T-helper 1 cell treated with Interleukin-12 subunit alpha and Interleukin-12 subunit beta and Interleukin-4 antibody, amounts not matched to agents 30 ng/mL and 1 ng/mL, for 36 hours (primary cell): Measurements from ENCODE around the gene CDK11B. TPM values are rescaled to one million over a fixed set of nuclear protein-coding genes. Genes with fewer than 3 reads are reported as not detected.
"Not testable (repeated sequence)": the region's sequence is repeated elsewhere in the genome, so short reads cannot be mapped to it uniquely, and the experiment has no call there.

Source experiments
- intact Hi-C: fragments of 100-400 bp; cut with micrococcal nuclease; formaldehyde crosslinking; loops from one replicate; pipeline ENCODE4 v1.15.1; 2024
- total RNA-seq: library from RNA; stranded (reverse); gene quantifications from 2 replicates; pipeline ENCODE4 v1.2.3, GENCODE V29; 2022

Gene CDK11B
- total RNA-seq, 1 donor from 2014 or later, result 33.2 TPM

DNA sequence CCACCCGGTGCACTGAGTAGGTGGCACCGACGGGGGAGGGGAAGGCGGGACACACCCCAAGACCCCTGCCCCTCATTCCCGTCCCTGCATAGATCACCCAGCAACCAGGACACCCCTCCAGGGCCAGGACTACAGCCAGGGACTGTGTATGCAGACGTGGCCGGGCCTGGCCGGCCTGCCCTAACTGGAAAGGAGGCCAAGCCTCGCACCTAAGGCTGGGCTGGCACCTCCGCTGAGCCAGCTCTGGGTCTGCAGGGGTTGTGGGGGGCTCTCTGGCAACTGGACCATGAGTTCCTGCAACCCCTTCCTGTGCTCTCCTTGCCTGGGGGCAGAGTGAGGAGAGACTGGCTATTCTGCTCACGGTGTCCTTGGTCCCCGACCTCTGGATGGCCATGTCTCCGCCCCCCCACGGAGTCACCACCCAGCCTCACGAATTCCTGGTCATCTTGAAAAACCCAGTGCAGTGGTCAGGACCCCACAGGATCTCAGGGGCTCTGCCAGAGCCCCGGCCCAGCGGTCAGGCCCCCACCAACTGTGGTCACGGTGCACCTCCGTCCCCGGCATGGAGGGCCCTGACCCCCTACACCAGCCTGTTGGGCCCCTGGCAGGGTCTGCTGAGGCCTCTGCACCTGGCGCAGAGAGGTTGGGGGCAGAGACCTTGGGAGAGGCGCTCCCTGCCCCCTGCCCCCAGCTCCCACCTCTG lies 57.8 kb downstream of the CDK11B start:
- intact Hi-C loops, result no loop called here

GRCh38 chr1:1599935-1600860 lies 58.6 kb downstream of the CDK11B start, which contains the start of gene FNDC10:
Gene FNDC10 (minus strand): TSS chr1:1600135. CDS start chr1:1600015, 120 bp downstream.
- intact Hi-C loops, result no loop called here

DNA sequence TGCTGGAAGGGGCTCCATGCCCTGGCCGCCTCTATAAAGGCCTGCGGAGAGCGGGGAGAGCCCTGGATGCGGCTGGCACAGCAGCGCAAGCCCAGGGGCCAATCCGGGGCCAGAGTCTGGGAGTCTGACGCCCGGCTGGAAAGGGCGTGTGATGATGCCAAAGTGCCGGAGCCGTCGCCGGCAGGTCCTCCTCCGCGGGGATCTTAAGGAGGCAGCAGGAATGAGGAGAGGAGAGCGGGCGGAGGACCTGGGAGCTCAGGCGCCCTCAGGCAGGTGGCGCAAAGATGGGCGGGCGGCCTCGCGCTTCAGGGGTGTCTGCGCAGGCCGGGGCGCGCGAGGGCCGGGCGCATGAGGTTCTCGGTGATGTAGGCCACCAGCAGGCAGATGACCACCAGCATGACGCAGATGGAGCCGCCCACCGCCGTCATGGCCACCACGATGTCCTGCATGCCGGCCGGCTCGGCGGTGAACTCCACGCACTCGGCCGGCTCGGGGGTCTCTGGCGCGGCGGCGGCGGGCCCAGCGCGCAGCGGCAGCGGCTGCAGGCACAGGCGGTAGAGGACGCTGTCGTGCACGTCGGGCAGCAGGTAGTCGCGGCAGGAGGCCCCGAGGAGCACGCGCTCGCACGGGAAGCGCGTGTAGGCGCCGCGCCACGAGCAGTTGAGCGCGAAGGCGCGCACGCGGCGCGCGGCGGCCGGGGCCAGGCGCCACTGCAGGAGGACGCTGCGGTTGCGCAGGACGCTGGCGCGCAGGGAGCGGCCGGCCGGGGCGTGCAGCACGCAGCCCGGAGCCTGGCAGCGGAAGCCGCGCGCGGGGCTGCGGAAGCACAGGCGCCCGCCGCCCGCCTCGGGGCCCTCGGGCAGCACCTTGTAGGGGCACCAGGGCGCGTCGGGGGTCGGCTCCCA lies 59.5 kb downstream of the CDK11B start:
- intact Hi-C loops, result no loop called here

DNA sequence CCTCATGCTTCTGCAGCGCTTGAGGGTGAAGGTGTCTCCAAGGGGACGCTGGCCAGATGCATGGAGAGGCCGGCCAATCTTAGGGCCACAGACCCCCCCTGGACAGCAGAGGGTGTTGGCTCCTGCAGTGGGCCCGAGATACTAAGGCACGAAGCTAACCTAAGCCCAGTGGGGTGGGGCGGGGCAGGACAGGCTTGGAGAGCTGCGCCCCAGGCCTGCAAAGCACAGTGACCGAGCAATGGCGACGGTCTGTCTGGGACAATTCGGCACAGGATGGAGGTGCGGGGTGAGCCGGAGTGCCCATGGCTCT lies 60.1 kb downstream of the CDK11B start:
- intact Hi-C loops, result no loop called here

- intact Hi-C loops, result no loop called here
Observed at GRCh38 chr1:1598051-1598719, 60.6 kb downstream of the CDK11B start.

DNA sequence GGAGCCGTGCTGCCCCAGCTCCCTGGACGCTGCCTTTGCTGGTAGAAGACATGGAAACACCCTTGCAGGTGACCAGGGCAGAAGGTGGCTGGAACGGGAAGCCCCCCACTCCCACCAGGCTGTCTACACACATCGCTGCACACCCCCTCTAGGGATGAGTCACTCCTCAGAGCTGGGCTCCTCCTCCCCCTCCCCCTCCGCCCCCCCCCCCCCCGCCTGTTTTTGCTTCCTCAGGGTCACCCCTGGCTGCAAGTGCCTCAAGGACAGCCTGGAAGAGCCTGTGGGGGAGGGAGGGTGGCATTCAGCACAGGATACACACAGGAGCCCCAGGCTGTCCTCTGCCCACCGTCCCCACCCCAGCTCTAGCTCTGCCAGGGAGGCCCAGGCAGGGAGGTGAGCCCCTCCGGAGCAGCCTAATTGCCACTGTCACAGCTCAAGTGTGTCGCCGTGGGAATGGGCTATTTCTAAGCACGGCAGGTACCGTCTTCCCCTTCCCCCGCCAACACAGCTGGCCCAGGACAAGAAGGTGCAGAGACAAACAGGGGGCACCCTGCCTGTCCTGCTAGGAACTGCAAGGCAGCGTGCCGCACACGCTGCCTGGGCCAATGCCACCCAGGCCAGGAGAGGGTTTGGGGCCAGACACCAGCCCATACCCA lies 61.4 kb downstream of the CDK11B start:
- intact Hi-C loops, result no loop called here

- intact Hi-C loops, result no loop called here
Observed at GRCh38 chr1:1596493-1597274, 62.1 kb downstream of the CDK11B start.

GRCh38 chr1:1595341-1595740 lies 63.5 kb downstream of the CDK11B start:
- intact Hi-C loops, result not testable (repeated sequence)

DNA sequence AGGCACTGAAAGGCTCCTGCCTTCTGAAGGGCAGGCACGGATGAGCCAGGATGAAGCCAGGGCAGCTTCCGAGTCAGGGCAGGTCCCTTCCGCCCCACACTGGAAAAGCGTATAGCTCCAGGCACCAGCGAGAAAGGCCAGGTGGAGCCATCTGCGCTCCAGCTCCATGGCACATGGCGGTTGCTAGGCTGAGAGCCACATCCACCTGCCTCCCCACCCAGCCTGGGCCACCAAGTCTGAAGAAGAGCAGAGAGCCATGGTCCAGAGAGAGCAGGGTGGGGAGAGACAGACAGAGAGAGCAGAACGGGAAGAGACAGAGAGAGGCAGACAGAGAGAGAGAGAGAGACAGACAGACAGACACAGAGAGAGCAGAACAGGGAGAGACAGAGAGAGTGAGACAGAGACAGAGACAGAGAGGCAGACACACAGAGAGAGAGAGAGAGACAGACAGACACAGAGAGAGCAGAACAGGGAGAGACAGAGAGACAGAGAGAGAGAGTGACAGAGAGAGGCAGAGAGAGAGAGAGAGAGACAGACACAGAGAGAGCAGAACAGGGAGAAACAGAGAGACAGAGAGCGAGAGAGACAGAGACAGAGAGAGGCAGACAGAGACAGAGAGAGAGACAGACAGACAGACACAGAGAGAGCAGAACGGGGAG lies 64.1 kb downstream of the CDK11B start:
- intact Hi-C loops, result no loop called here

DNA sequence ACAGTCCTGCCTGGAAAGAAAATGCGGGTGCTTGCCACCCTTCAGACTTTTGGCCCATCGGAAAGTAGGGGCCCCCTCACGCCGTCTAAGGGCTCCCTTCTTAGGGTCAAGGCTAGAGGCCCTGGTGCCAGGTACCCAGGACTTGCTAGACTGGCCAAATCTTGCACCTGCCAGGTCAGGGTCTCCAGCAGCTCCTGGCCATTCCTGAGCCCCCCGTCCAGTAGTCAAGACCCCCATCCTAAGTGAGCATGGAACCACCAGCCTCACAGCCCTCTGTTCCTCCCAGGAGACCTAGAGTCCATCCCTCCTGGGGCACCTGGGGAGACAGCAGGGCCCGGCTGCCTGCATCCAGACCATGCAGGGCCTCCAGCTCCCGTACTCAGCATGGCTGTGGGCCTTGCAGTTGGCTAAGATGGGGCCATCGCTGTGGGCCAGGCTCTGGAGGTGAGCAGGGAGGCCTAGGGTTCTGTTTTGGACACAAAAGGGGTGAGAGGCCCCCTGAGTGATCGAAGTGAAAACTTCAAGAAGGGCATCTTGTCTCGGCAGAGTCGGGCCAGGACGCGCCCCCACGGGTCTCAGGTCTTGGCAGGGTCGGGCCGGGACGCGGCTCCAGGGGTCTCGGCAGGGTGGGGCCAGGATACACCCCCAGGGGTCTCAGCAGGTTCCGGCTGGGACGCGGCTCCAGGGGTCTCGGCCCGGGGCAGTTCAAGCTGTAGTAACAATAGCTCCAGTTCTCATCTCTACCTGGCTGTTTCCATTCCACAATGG lies 64.8 kb downstream of the CDK11B start:
- intact Hi-C loops, result no loop called here

DNA sequence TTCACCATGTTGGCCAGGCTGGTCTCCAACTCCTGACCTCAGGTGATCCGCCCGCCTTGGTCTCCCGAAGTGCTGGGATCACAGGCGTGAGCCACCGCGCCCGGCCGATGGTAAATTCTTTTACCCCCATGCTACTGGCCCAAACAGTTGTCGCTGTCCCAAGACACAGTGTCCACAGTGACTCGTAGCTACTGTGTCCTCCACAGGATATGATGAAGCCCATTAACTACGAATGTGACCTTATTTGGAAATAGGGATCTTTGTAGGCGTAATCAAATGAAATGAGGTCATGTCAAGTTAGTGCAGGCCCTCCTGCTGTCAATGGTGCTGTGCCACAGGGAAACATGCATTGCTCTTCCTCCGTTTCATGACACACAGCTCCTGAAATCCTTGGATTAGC lies 67.4 kb downstream of the CDK11B start:
- intact Hi-C loops, result no loop called here

Other genes starting within 250 kb of the CDK11B start
- gene ANKRD65, start 237.7 kb downstream of the CDK11B start, total RNA-seq, result not detected in 2 replicates
- 1.6 and 2.0 TPM in 2 replicates for gene VWA1, start 223.3 kb downstream of the CDK11B start, total RNA-seq
- 0.56 and 1.5 TPM in 2 replicates for gene ATAD3C, start 209.3 kb downstream of the CDK11B start, total RNA-seq
- 48.7 and 50.9 TPM in 2 replicates for gene ATAD3B, start 187.2 kb downstream of the CDK11B start, total RNA-seq
- 47.3 and 49.8 TPM in 2 replicates for gene ATAD3A, start 146.8 kb downstream of the CDK11B start, total RNA-seq
- 0.39 and 0.63 TPM in 2 replicates for gene TMEM240, start 118.4 kb downstream of the CDK11B start, total RNA-seq
- 137 and 138 TPM in 2 replicates for gene SSU72, start 84.1 kb downstream of the CDK11B start, total RNA-seq
- gene FNDC10, start 58.9 kb downstream of the CDK11B start, total RNA-seq, result 6.9 and 8.8 TPM in 2 replicates
- gene MIB2, start 43.5 kb downstream of the CDK11B start, total RNA-seq, result 36.7 and 38.1 TPM in 2 replicates
- gene MMP23B, start 26.8 kb downstream of the CDK11B start, total RNA-seq, result 2.3 and 2.6 TPM in 2 replicates
- gene SLC35E2B, start 33.8 kb upstream of the CDK11B start, total RNA-seq, result 64.8 and 65.2 TPM in 2 replicates
- 98.0 and 103 TPM in 2 replicates for gene CDK11A, start 65.4 kb upstream of the CDK11B start, total RNA-seq
- 79.4 and 84.4 TPM in 2 replicates for gene NADK, start 119.5 kb upstream of the CDK11B start, total RNA-seq
- 409 and 419 TPM in 2 replicates for gene GNB1, start 232.1 kb upstream of the CDK11B start, total RNA-seq